Suprapubic skin (tissue), 4 donors: ENCODE data around the gene TCF15. TPM values are rescaled to one million over a fixed set of nuclear protein-coding genes. Genes with fewer than 3 reads are reported as not detected.
A peak's percentile ranks its signal among the peaks of the same experiment; 100 is the strongest.

Experiments
- DNase-seq, 2 donors: peaks; one replicate each; pipeline ENCODE4 v3.0.0-alpha.2; 2019; ENCODE audit warnings: low spot score in 2 of 2
- H3K27ac ChIP-seq: fragments of 200-600 bp; sonication (generic); one replicate; pipeline ENCODE4 v1.5.1; 2019
- H3K27me3 ChIP-seq: fragments of 200-600 bp; sonication (generic); one replicate; pipeline ENCODE4 v1.5.1; 2019
- H3K36me3 ChIP-seq: fragments of 200-600 bp; sonication (generic); one replicate; pipeline ENCODE4 v1.5.1; 2019
- H3K4me1 ChIP-seq: fragments of 200-600 bp; sonication (generic); one replicate; pipeline ENCODE4 v1.5.1; 2019
- H3K4me3 ChIP-seq: fragments of 200-600 bp; sonication (generic); one replicate; pipeline ENCODE4 v1.5.1; 2019; ENCODE audit warnings: mild to moderate bottlenecking
- H3K9me3 ChIP-seq: fragments of 200-600 bp; sonication (generic); one replicate; pipeline ENCODE4 v1.5.1; 2019
- EP300 ChIP-seq: sonication (generic); formaldehyde crosslinking; IDR thresholded peaks from one replicate; pipeline ENCODE4 v1.6.1; 2017; ENCODE audit warnings: antibody characterized with exemption
- POLR2A ChIP-seq, 2 donors: fragments of 450-650 bp; IDR thresholded peaks; one replicate each; pipeline ENCODE4 v1.6.1; 2017; ENCODE audit warnings: antibody characterized with exemption in 2 of 2, mild to moderate bottlenecking in 2 of 2, moderate library complexity in 2 of 2
- POLR2AphosphoS5 ChIP-seq, 3 donors: sonication (generic); formaldehyde crosslinking; IDR thresholded peaks; one replicate each; pipeline ENCODE4 v1.6.1; 2017; ENCODE audit warnings: antibody characterized with exemption in 3 of 3
- WGBS: methylation state at CpG from one replicate; pipeline ENCODE4 v1.1.5; 2018; 5-methylcytosine and 5-hydroxymethylcytosine counted together
- total RNA-seq, 4 donors: library from RNA; depleted of rRNA; stranded (reverse); fragments of >200 nt; gene quantifications; one replicate each; pipeline ENCODE4 v1.1.0, GENCODE V29; 2016
- TF ChIP-seq, protein P1 (sequence below), 2 donors: fragments of 200-600 bp in 1 of 2; fragments of 450-650 bp in 1 of 2; sonication (generic) in 1 of 2; IDR thresholded peaks; one replicate each; pipeline ENCODE4 v1.5.1; 2016 to 2019; ENCODE audit warnings: antibody characterized with exemption in 2 of 2, mild to moderate bottlenecking in 1 of 2, moderate library complexity in 1 of 2

Gene TCF15, protein sequence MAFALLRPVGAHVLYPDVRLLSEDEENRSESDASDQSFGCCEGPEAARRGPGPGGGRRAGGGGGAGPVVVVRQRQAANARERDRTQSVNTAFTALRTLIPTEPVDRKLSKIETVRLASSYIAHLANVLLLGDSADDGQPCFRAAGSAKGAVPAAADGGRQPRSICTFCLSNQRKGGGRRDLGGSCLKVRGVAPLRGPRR
- under 1 TPM in 1 of 4 donors, not detected in 3; 0.76 TPM for total RNA-seq

DNA sequence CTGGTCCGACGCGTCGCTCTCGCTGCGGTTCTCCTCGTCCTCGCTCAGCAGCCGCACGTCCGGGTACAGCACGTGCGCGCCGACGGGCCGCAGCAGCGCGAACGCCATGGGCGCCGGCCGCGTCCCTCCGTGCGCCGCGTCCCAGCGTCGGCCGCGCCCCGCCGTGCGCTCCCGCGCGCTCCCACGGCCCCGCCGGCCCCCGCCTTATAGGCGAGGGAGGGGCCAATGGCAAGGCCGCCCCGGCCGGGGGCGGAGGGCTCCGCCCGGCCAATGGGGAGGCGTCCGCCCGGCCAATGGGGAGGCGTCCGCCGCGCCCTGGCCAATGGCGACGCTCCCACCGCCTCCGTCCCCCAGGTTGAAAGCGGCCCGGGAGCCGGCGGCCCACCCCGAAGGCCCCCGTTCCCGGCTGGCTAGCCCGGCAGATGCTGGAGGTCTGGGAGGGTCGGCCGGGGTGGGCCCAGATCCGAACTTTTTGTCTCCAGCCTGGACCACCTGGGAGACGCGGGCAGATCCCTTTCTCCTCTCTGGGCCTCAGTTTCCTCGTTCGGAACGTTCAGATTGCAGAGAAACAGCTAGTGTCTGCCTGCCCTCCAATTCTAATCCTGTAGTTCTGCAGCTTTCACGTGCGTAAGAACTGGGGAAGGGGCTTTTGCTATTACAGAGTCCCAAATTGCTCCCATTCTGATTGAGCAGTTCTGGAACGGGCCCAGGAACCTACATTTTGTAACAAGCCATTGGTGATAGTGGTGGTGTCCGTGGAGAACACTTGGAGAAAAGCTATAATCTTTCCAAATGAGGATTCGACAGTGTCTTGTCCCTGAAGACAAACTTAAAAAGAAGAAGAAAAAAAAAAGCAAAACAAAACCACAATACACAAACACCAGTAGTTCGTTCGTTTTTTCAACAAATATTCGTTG is at the start of gene TCF15:
Gene TCF15, minus strand, starts transcription at position 180 of the 917 bp plus-strand sequence. Its CDS starts 72 bp downstream, at position 108.
- Histone ChIP-seq H3K27ac (no peak within 1 kb of the TSS), H3K27me3 (peaks cover 68% of the 10 kb centered on the region), H3K36me3 (no peaks in the 10 kb centered on the region), H3K4me3 (peak within 1 kb of the TSS; percentile 27), H3K9me3 (no peaks in the 10 kb centered on the region), H3K4me1 (peaks cover 21% of the 10 kb centered on the region)
- TF ChIP-seq, protein P1, sequence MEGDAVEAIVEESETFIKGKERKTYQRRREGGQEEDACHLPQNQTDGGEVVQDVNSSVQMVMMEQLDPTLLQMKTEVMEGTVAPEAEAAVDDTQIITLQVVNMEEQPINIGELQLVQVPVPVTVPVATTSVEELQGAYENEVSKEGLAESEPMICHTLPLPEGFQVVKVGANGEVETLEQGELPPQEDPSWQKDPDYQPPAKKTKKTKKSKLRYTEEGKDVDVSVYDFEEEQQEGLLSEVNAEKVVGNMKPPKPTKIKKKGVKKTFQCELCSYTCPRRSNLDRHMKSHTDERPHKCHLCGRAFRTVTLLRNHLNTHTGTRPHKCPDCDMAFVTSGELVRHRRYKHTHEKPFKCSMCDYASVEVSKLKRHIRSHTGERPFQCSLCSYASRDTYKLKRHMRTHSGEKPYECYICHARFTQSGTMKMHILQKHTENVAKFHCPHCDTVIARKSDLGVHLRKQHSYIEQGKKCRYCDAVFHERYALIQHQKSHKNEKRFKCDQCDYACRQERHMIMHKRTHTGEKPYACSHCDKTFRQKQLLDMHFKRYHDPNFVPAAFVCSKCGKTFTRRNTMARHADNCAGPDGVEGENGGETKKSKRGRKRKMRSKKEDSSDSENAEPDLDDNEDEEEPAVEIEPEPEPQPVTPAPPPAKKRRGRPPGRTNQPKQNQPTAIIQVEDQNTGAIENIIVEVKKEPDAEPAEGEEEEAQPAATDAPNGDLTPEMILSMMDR (IDR thresholded peaks at IDR 0.05): no peak
- no peak for TF ChIP-seq POLR2A (IDR thresholded peaks at IDR 0.05)
- no peak for TF ChIP-seq EP300
- no peak for TF ChIP-seq POLR2AphosphoS5 (IDR thresholded peaks at IDR 0.05)
- no peak for DNase-seq
- WGBS: 43% methylated on average over 13 of the region's 84 CpGs

DNA sequence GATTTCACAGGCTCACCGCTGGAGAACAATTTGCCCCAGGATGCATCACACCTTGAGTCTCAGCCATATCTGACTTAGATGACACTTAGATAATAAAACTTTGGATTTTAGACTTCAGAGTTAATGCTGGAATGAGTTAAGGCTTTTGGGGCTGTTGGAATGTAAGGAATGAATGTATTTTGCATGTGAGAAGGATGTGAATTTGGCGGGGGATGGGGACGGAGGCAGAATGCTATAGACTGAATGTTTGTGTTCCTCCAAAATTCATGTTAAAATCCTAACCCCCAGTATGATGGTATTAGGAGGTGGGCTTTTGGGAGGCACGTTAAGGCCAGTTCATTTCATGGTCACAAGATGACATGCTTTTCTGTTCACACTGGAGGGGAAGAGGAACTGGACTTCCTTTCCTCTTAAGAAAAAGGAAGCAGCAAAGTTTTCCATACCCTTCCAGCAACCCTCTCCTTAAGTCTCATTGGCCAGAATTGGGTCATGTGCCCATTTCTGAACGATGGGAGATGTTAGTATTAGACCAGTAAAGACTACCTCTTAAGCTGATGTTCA is 48.7 kb upstream of the TCF15 start:
- H3K36me3 ChIP-seq: no peaks in the 10 kb centered on the region
- no peaks in the 10 kb centered on the region for H3K9me3 ChIP-seq
- no peak for DNase-seq
- peaks cover 51% of the 10 kb centered on the region for H3K27me3 ChIP-seq
- H3K27ac ChIP-seq: no peak overlapping the region
- 19% methylated on average over 5 of the region's 5 CpGs for WGBS
- TF ChIP-seq, protein P1 (IDR thresholded peaks at IDR 0.05): no peak
- no peak for TF ChIP-seq EP300
- TF ChIP-seq POLR2A (IDR thresholded peaks at IDR 0.05): no peak
- TF ChIP-seq POLR2AphosphoS5 (IDR thresholded peaks at IDR 0.05): no peak
- H3K4me3 ChIP-seq: no peak overlapping the region
- H3K4me1 ChIP-seq: peaks cover 18% of the 10 kb centered on the region

DNA sequence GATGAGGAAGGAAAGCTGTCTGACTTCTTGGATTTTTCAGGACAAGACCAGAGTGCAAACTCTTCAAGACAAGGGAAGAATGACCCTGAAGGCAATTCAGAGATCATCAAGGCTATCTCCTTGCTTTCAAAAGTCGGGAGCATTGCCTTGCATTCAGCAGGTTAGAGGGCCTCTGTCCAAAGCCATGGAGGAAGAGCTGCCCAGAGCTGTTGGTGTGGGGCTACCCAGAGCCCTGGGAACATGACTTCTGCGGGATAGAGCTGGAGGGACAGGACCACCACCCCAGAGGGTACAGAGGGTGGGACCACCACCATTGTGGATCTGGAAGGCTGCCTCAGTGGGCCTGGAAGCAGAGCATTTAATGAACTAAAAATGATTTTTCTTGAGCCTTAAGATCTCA is 48.1 kb upstream of the TCF15 start:
- no peak for DNase-seq
- no peak overlapping the region for H3K4me3 ChIP-seq
- peaks cover 45% of the 10 kb centered on the region for H3K27me3 ChIP-seq
- H3K9me3 ChIP-seq: no peaks in the 10 kb centered on the region
- WGBS: 23% methylated on average over 2 of the region's 2 CpGs
- no peak overlapping the region for H3K27ac ChIP-seq
- no peaks in the 10 kb centered on the region for H3K36me3 ChIP-seq
- TF ChIP-seq, protein P1 (IDR thresholded peaks at IDR 0.05): no peak
- TF ChIP-seq POLR2AphosphoS5 (IDR thresholded peaks at IDR 0.05): no peak
- TF ChIP-seq POLR2A (IDR thresholded peaks at IDR 0.05): no peak
- TF ChIP-seq EP300: no peak
- H3K4me1 ChIP-seq: peaks cover 18% of the 10 kb centered on the region

DNA sequence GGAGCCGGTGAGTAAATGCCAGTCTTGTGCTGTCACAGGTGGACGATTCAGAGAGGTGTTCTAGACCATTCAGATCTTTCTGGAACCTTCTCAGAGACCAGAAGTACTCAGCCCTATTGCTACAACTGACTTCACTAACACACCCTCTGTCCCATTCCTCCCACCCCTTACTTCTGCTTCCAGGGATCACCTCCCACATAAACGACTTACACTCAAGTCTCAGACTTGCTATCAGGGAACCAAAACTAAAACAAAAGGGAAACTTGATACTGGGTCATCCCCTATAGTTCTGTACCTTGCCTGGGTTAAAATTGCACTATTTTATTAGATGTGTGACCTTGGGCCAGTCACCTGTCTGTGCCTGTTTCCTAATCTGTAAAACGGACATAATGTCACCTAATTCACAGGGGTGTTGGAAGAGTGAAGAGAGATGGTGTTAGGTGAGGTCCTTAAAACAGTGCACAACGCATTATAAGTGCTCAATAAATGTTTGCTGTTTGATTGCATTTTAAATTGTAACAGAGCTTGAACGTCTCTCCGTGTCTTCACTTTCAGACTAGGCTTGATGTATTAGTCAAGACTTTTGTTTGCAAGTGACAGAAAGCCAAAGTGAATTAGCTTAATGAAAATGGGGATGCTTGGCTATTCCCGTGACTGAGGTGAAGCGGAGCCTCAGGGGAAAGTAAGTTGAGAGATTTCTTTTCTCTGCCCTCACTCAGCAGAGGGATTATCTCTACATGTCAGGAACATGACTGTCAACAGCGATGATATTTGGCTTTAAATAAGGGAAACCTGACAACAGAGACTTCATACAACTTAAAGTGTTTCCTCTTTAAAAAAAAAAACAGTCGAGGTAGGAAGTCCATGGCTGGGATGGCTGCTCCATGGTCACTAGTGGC is 45.9 kb upstream of the TCF15 start:
- Histone ChIP-seq H3K27ac (no peak overlapping the region), H3K4me1 (peaks cover 23% of the 10 kb centered on the region), H3K36me3 (no peaks in the 10 kb centered on the region), H3K9me3 (no peaks in the 10 kb centered on the region), H3K4me3 (no peak overlapping the region), H3K27me3 (peaks cover 23% of the 10 kb centered on the region)
- TF ChIP-seq POLR2AphosphoS5 (IDR thresholded peaks at IDR 0.05) (no peak), EP300 (no peak), POLR2A (IDR thresholded peaks at IDR 0.05) (no peak)
- TF ChIP-seq, protein P1 (IDR thresholded peaks at IDR 0.05): no peak
- 70% methylated on average over 11 of the region's 11 CpGs for WGBS
- DNase-seq: no peak
